Measurements from ENCODE around the gene GPATCH3. TPM values are rescaled to one million over a fixed set of nuclear protein-coding genes. Genes with fewer than 3 reads are reported as not detected.
"Not testable (repeated sequence)": the region's sequence is repeated elsewhere in the genome, so short reads cannot be mapped to it uniquely, and the experiment has no call there.

Gene GPATCH3
- polyA plus RNA-seq, 1 experiment = 6.5 TPM

DNA sequence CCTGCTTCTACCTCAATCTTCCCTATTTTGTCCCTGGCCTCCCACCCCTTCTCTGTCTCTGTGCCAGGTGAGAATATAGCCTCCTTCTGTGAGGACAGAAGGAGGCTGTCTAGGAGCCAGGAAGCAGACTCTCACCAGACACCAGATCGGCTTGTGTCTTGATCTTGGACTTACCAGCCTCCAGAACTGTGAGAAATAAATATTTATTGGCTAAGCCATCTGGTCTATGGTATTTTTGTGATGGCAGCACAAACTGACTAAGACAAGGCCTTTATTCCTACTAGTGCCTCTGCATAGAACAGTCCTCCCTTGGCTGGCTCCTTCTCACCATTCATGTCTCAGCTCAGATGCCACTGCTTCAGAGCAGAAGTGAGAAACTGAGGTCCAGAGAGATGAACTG is 12.0 kb downstream of the GPATCH3 start:
- H3K9me3 ChIP-seq (ENCODE audit: control insufficient read depth, insufficient read depth, low read length) = peaks cover 3% of the 10 kb centered on the region; the same call in 1 of the 2 replicates
- ChIA-PET POLR2A (interaction anchor here (1.1 kb wide), 1 partner anchor 12 kb away, joined by 7 read pairs; the partner anchor contains the start of gene GPATCH3), CTCF (interaction anchor here (0.6 to 2.5 kb wide), 3 partner anchors 140 to 286 kb away, joined by 3 to 13 read pairs (median 5); no protein-coding TSS in a partner anchor)
- TF ChIP-seq, protein P1, sequence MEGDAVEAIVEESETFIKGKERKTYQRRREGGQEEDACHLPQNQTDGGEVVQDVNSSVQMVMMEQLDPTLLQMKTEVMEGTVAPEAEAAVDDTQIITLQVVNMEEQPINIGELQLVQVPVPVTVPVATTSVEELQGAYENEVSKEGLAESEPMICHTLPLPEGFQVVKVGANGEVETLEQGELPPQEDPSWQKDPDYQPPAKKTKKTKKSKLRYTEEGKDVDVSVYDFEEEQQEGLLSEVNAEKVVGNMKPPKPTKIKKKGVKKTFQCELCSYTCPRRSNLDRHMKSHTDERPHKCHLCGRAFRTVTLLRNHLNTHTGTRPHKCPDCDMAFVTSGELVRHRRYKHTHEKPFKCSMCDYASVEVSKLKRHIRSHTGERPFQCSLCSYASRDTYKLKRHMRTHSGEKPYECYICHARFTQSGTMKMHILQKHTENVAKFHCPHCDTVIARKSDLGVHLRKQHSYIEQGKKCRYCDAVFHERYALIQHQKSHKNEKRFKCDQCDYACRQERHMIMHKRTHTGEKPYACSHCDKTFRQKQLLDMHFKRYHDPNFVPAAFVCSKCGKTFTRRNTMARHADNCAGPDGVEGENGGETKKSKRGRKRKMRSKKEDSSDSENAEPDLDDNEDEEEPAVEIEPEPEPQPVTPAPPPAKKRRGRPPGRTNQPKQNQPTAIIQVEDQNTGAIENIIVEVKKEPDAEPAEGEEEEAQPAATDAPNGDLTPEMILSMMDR (IDR thresholded peaks at IDR 0.05; ENCODE audit: low read depth, low read length) = no peak
- no peak overlapping the region for H3K27ac ChIP-seq (ENCODE audit: low read depth, low read length)
- no peaks in the 10 kb centered on the region for H3K27me3 ChIP-seq (ENCODE audit: control insufficient read depth, insufficient read depth, low read length)
- no peak overlapping the region for H3K4me3 ChIP-seq (ENCODE audit: low read depth, low read length)
- DNase-seq (ENCODE audit: low read depth, low spot score) = no peak

- no peak overlapping the region for H3K27ac ChIP-seq (ENCODE audit: low read depth, low read length)
- peaks cover 3% of the 10 kb centered on the region; the same call in 1 of the 2 replicates for H3K9me3 ChIP-seq (ENCODE audit: control insufficient read depth, insufficient read depth, low read length)
- ChIA-PET CTCF (interaction anchor here (0.6 to 2.5 kb wide), 12 partner anchors 8 to 1415 kb away, joined by 3 to 13 read pairs (median 3); no protein-coding TSS in a partner anchor), POLR2A (interaction anchor here (1.0 kb wide), 1 partner anchor 22 kb away, joined by 6 read pairs; no protein-coding TSS in a partner anchor)
- no peak for DNase-seq (ENCODE audit: low read depth, low spot score)
- no peak overlapping the region for H3K4me3 ChIP-seq (ENCODE audit: low read depth, low read length)
- TF ChIP-seq, protein P1 (IDR thresholded peaks at IDR 0.05; ENCODE audit: low read depth, low read length) = peak; percentile 58
- no peaks in the 10 kb centered on the region for H3K27me3 ChIP-seq (ENCODE audit: control insufficient read depth, insufficient read depth, low read length)
Observed at GRCh38 chr1:26887125-26887524, 13.1 kb downstream of the GPATCH3 start.

DNA sequence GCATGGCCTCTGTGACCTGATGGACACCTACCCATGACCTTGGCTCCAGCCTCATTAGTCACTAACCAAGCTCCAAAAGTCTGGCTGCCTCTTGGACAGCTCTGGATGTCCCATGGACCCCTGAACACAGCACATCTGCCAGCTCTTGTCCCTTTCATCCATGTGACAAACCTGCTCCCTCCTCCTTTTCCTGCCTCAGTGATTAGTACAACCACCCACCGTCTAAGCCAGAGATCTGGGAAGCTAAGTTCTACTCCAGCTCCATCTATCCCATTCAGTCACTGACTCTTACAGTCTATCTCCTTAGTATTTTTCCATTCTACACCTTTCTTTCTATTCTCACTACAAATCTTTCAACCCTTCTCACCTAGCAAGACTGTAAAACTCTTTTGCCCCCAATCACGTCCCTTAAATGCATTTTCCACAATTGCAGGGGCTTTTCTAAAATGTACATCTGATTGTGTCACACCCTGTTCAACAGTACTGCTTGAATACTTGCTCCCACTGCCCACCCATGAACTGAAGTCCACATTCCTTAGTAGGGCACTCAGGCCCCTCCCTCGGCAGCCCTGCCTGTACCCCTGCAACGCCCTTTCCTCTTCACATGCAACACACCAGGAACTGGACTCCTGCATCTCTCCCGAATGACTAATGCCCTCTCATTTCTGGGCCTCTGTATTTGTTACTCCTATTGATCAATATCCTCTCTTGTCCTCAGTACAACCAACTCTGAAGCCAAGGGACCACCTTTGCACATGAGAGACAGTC is 17.4 kb downstream of the GPATCH3 start:
- CTCF ChIA-PET = interaction anchor here (0.9 kb wide), 1 partner anchor 93 kb away, joined by 3 read pairs; no protein-coding TSS in a partner anchor
- Histone ChIP-seq H3K27ac (ENCODE audit: low read depth, low read length) (no peak overlapping the region), H3K4me3 (ENCODE audit: low read depth, low read length) (no peak overlapping the region), H3K27me3 (ENCODE audit: control insufficient read depth, insufficient read depth, low read length) (no peaks in the 10 kb centered on the region), H3K9me3 (ENCODE audit: control insufficient read depth, insufficient read depth, low read length) (no peaks in the 10 kb centered on the region)
- POLR2A ChIA-PET = no interaction called here
- DNase-seq (ENCODE audit: low read depth, low spot score) = no peak
- TF ChIP-seq, protein P1 (IDR thresholded peaks at IDR 0.05; ENCODE audit: low read depth, low read length) = no peak

GRCh38 chr1:26881611-26882010 is 18.7 kb downstream of the GPATCH3 start:
- not testable (repeated sequence) for H3K27ac ChIP-seq (ENCODE audit: low read depth, low read length); H3K27me3 ChIP-seq (ENCODE audit: control insufficient read depth, insufficient read depth, low read length); DNase-seq (ENCODE audit: low read depth, low spot score); H3K9me3 ChIP-seq (ENCODE audit: control insufficient read depth, insufficient read depth, low read length); H3K4me3 ChIP-seq (ENCODE audit: low read depth, low read length)
- ChIA-PET CTCF (interaction anchor here (0.9 kb wide), 1 partner anchor 93 kb away, joined by 3 read pairs; no protein-coding TSS in a partner anchor), POLR2A (interaction anchor here (0.6 to 1.3 kb wide), 2 partner anchors 9 to 45 kb away, joined by 4 to 5 read pairs; partner anchors contain the start of gene GPN2)

DNA sequence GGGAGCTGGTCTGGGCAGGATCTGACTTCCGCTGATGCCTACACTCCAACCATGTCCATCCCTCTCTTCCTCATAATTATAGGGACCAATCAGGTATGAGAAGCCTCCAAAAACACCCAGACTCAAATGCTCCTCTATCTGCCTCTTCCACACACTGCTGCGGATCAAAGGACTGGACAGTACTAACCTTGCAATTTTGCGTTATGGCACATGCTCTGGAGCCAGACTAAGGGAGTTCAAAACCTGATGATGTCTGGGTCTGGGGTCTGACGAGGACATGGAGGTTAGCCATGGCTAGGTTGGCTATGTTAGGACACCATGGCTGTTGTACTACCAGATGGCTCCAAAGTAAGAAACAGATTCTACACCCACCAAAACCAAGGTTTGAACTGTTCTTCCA is 20.5 kb downstream of the GPATCH3 start:
- TF ChIP-seq, protein P1 (IDR thresholded peaks at IDR 0.05; ENCODE audit: low read depth, low read length) = no peak
- CTCF ChIA-PET = interaction anchor here (2.1 to 2.2 kb wide), 2 partner anchors 277 to 281 kb away, joined by 5 to 13 read pairs; no protein-coding TSS in a partner anchor
- Histone ChIP-seq H3K27me3 (ENCODE audit: control insufficient read depth, insufficient read depth, low read length) (no peaks in the 10 kb centered on the region), H3K4me3 (ENCODE audit: low read depth, low read length) (no peak overlapping the region), H3K9me3 (ENCODE audit: control insufficient read depth, insufficient read depth, low read length) (no peaks in the 10 kb centered on the region), H3K27ac (ENCODE audit: low read depth, low read length) (no peak overlapping the region)
- POLR2A ChIA-PET = interaction anchor here (0.7 to 1.6 kb wide), 2 partner anchors 15 to 958 kb away, joined by 3 read pairs; no protein-coding TSS in a partner anchor
- DNase-seq (ENCODE audit: low read depth, low spot score) = no peak
